GM23338 (cell line): ENCODE data around the gene TNNT1. TPM values are rescaled to one million over a fixed set of nuclear protein-coding genes. Genes with fewer than 3 reads are reported as not detected.

Experiments used
- ATAC-seq: fragments of 200-7000 bp; cut with Tn5 transposase; 3 replicates; pipeline ENCODE4 v1.9.1; 2020
- DNase-seq: peaks from one replicate; pipeline ENCODE4 v3.0.0-alpha.2; 2015; ENCODE audit warnings: low spot score
- H2AFZ ChIP-seq: fragments of 200-600 bp; sonication (generic); 2 replicates; pipeline ENCODE4 v1.8.0; 2016; ENCODE audit warnings: antibody characterized with exemption, mild to moderate bottlenecking, moderate library complexity
- H3F3A ChIP-seq: fragments of 200-600 bp; sonication (generic); replicated peaks from 2 replicates; pipeline ENCODE4 v1.8.0; 2017; ENCODE audit warnings: antibody characterized with exemption, mixed run types, low read depth
- H3K27ac ChIP-seq: fragments of 200-600 bp; sonication (generic); 2 replicates; pipeline ENCODE4 v1.6.1; 2016; ENCODE audit warnings: low read depth
- H3K27me3 ChIP-seq: fragments of 200-600 bp; sonication (generic); 2 replicates; pipeline ENCODE4 v1.8.0; 2016; ENCODE audit warnings: mild to moderate bottlenecking, mixed run types, moderate library complexity; ENCODE audit not compliant: insufficient read depth
- H3K36me3 ChIP-seq: fragments of 200-600 bp; sonication (generic); 2 replicates; pipeline ENCODE4 v1.8.0; 2016; ENCODE audit warnings: mild to moderate bottlenecking; ENCODE audit not compliant: insufficient read depth
- H3K4me1 ChIP-seq: fragments of 200-600 bp; sonication (generic); 2 replicates; pipeline ENCODE4 v1.8.0; 2016; ENCODE audit warnings: mild to moderate bottlenecking, moderate library complexity; ENCODE audit not compliant: insufficient read depth
- H3K4me2 ChIP-seq: fragments of 200-600 bp; sonication (generic); 2 replicates; pipeline ENCODE4 v1.7.1; 2017; ENCODE audit warnings: mixed run types
- H3K4me3 ChIP-seq: fragments of 200-600 bp; sonication (generic); 2 replicates; pipeline ENCODE4 v1.6.1; 2016; ENCODE audit warnings: mixed run types
- H3K79me2 ChIP-seq: fragments of 200-600 bp; sonication (generic); replicated peaks from 2 replicates; pipeline ENCODE4 v1.8.0; 2017; ENCODE audit warnings: mild to moderate bottlenecking; ENCODE audit not compliant: insufficient read depth
- H3K9me2 ChIP-seq: fragments of 200-600 bp; sonication (generic); 2 replicates; pipeline ENCODE4 v1.8.0; 2017; ENCODE audit not compliant: insufficient read depth
- H4K20me1 ChIP-seq: fragments of 200-600 bp; sonication (generic); replicated peaks from 2 replicates; pipeline ENCODE4 v1.8.0; 2017; ENCODE audit warnings: mild to moderate bottlenecking; ENCODE audit not compliant: insufficient read depth
- H3K27ac Mint-ChIP-seq: 2 replicates; pipeline ENCODE4 v1.8.0; 2020; ENCODE audit warnings: inconsistent platforms, mild to moderate bottlenecking, moderate library complexity, mixed read lengths
- H3K27me3 Mint-ChIP-seq: 3 replicates; pipeline ENCODE4 v1.8.0; 2022; ENCODE audit warnings: low read depth, mild to moderate bottlenecking, moderate library complexity, mixed read lengths, inconsistent platforms; ENCODE audit not compliant: insufficient read depth, poor library complexity
- H3K36me3 Mint-ChIP-seq: 3 replicates; pipeline ENCODE4 v1.8.0; 2021; ENCODE audit warnings: low read depth, mild to moderate bottlenecking, inconsistent platforms, moderate library complexity, mixed read lengths
- H3K4me1 Mint-ChIP-seq: 3 replicates; pipeline ENCODE4 v1.8.0; 2020; ENCODE audit warnings: mild to moderate bottlenecking, inconsistent platforms, mixed read lengths
- H3K4me3 Mint-ChIP-seq: 3 replicates; pipeline ENCODE4 v1.8.0; 2021; ENCODE audit warnings: moderate library complexity, mild to moderate bottlenecking, inconsistent platforms, mixed read lengths
- H3K9me3 Mint-ChIP-seq: 3 replicates; pipeline ENCODE4 v1.8.0; 2020; ENCODE audit warnings: moderate library complexity, mild to moderate bottlenecking, inconsistent platforms, mixed read lengths
- CREB1 ChIP-seq: fragments of 250-450 bp; sonication (Bioruptor Pico); IDR thresholded peaks from 2 replicates; pipeline ENCODE4 v1.5.0; 2020; ENCODE audit warnings: low read depth, mild to moderate bottlenecking, moderate library complexity
- CTCF ChIP-seq, 2 experiments: fragments of 200-600 bp in 1 of 2; sonication (generic) in 1 of 2; conservative IDR thresholded peaks; 2 replicates each; pipeline versions ENCODE4 v1.5.1 to v1.6.1; 2016 to 2017; ENCODE audit warnings: antibody characterized with exemption in 2 of 2, low read depth in 2 of 2, mild to moderate bottlenecking in 2 of 2, moderate library complexity in 1 of 2
- ETS1 ChIP-seq: IDR thresholded peaks from 2 replicates; pipeline ENCODE4 v1.6.1; 2016; ENCODE audit warnings: antibody characterized with exemption
- EZH2phosphoT487 ChIP-seq: fragments of 200-600 bp; sonication (generic); IDR thresholded peaks from one replicate; pipeline ENCODE4 v1.8.1; 2018; ENCODE audit warnings: antibody characterized with exemption; ENCODE audit not compliant: unreplicated experiment
- JUNB ChIP-seq: IDR thresholded peaks from one replicate; pipeline ENCODE4 v1.6.1; 2016; ENCODE audit warnings: antibody characterized with exemption; ENCODE audit not compliant: unreplicated experiment
- NANOG ChIP-seq: IDR thresholded peaks from 2 replicates; pipeline ENCODE4 v1.6.1; 2016; ENCODE audit warnings: antibody characterized with exemption, borderline replicate concordance
- POLR2AphosphoS5 ChIP-seq: IDR thresholded peaks from 2 replicates; pipeline ENCODE4 v1.6.1; 2016; ENCODE audit warnings: antibody characterized with exemption, low read depth
- REST ChIP-seq: IDR thresholded peaks from one replicate; pipeline ENCODE4 v1.6.1; 2018; ENCODE audit warnings: antibody characterized with exemption; ENCODE audit not compliant: unreplicated experiment
- STAT1 ChIP-seq: IDR thresholded peaks from one replicate; pipeline ENCODE4 v1.6.1; 2016; ENCODE audit warnings: antibody characterized with exemption; ENCODE audit not compliant: unreplicated experiment
- ZNF114 ChIP-seq: fragments of 250-450 bp; sonication (Bioruptor Pico); IDR thresholded peaks from 2 replicates; pipeline ENCODE4 v1.5.0; 2020; ENCODE audit warnings: mild to moderate bottlenecking, moderate library complexity
- ZNF462 ChIP-seq: fragments of 250-450 bp; sonication (Bioruptor Pico); IDR thresholded peaks from 2 replicates; pipeline ENCODE4 v1.5.0; 2020; ENCODE audit warnings: mild to moderate bottlenecking, moderate library complexity
- polyA plus RNA-seq: library from polyadenylated mRNA; unstranded; fragments of >200 nt; fragmentation: Nextera tagmentation; extraction: Ambion mirVana; gene quantifications from 2 replicates; pipeline ENCODE4 v1.2.1, GENCODE V29; 2016
- total RNA-seq: library from RNA; depleted of rRNA; stranded (reverse); fragments of >200 nt; shearing (Covaris generic); gene quantifications from 2 replicates; pipeline ENCODE4 v1.2.3, GENCODE V29; 2014

Gene TNNT1
- total and polyA plus RNA-seq, 2 experiments from 2014 or later = 59.3 to 150 TPM

GRCh38 chr19:55197528-55197927 is 48.5 kb upstream of the TNNT1 start (continued):
- TF ChIP-seq ETS1 = peak; percentile 95
- TF ChIP-seq CREB1 (CRISPR knock-in tag) = peak; percentile 63

GRCh38 chr19:55196803-55197202 is 47.8 kb upstream of the TNNT1 start:
- H3K27me3 Mint-ChIP-seq = peaks cover 12% of the 10 kb centered on the region
- Histone ChIP-seq H3K36me3 (no peaks in the 10 kb centered on the region), H3K79me2 (no peaks in the 10 kb centered on the region), H4K20me1 (no peaks in the 10 kb centered on the region), H3F3A (no peaks in the 10 kb centered on the region), H3K9me2 (peaks cover 7% of the 10 kb centered on the region; the same call in 1 of the 2 replicates), H3K27ac (no peak overlapping the region), H3K4me3 (no peak overlapping the region), H2AFZ (peak overlapping the region; percentile 72; the same call in 1 of the 2 replicates), H3K4me1 (no peaks in the 10 kb centered on the region), H3K4me2 (no peak overlapping the region), H3K27me3 (no peaks in the 10 kb centered on the region)
- H3K4me1 Mint-ChIP-seq = no peaks in the 10 kb centered on the region
- no peaks in the 10 kb centered on the region for H3K9me3 Mint-ChIP-seq
- no peaks in the 10 kb centered on the region; the same call in 2 of the 3 replicates for H3K36me3 Mint-ChIP-seq
- ATAC-seq (peak; percentile 80), DNase-seq (peak; percentile 67)
- no peak overlapping the region for H3K4me3 Mint-ChIP-seq
- no peak overlapping the region for H3K27ac Mint-ChIP-seq
- TF ChIP-seq STAT1 = no peak
- 0 out of 2 replicates have a peak, but pooled peaks have one; percentile 22 for TF ChIP-seq CREB1 (CRISPR knock-in tag)
- TF ChIP-seq CTCF (conservative IDR thresholded peaks at IDR 0.05; ENCODE audit: low read depth in 2 of 2) = no peak
- TF ChIP-seq ETS1 = peak; percentile 86
- TF ChIP-seq ZNF114 (CRISPR knock-in tag) = no peak
- no peak for TF ChIP-seq REST
- TF ChIP-seq NANOG = no peak
- TF ChIP-seq EZH2phosphoT487 = no peak
- no peak for TF ChIP-seq POLR2AphosphoS5
- no peak for TF ChIP-seq ZNF462 (CRISPR knock-in tag)
- no peak for TF ChIP-seq JUNB
